SJCRH30 (cell line): ENCODE data around the gene TOR3A. TPM values are rescaled to one million over a fixed set of nuclear protein-coding genes. Genes with fewer than 3 reads are reported as not detected.

Experiments
- DNase-seq, 2 experiments: peaks; one replicate each; pipeline ENCODE4 v3.0.0-alpha.2; 2015 to 2020
- H3K27ac ChIP-seq: fragments of 250-450 bp; sonication (Bioruptor Pico); 2 replicates; pipeline ENCODE4 v1.5.1; 2020; ENCODE audit warnings: mild to moderate bottlenecking, moderate library complexity
- H3K27me3 ChIP-seq: fragments of 250-450 bp; sonication (Bioruptor Pico); 2 replicates; pipeline ENCODE4 v1.5.1; 2020; ENCODE audit warnings: mild to moderate bottlenecking, moderate library complexity
- H3K36me3 ChIP-seq: fragments of 250-450 bp; sonication (Bioruptor Pico); 2 replicates; pipeline ENCODE4 v1.5.1; 2020; ENCODE audit warnings: mild to moderate bottlenecking, moderate library complexity
- H3K4me1 ChIP-seq: fragments of 250-450 bp; sonication (Bioruptor Pico); 2 replicates; pipeline ENCODE4 v1.5.1; 2020; ENCODE audit warnings: mild to moderate bottlenecking, moderate library complexity
- H3K4me3 ChIP-seq: fragments of 250-450 bp; sonication (Bioruptor Pico); 2 replicates; pipeline ENCODE4 v1.5.1; 2020; ENCODE audit warnings: mild to moderate bottlenecking, moderate library complexity
- H3K9me3 ChIP-seq: fragments of 250-450 bp; sonication (Bioruptor Pico); replicated peaks from 2 replicates; pipeline ENCODE4 v1.5.1; 2020; ENCODE audit warnings: mild to moderate bottlenecking, moderate library complexity
- total RNA-seq: library from RNA; depleted of rRNA; stranded (reverse); fragments of >200 nt; shearing (Covaris generic); gene quantifications from 2 replicates; pipeline ENCODE4 v1.2.3, GENCODE V29; 2014

Gene TOR3A
- total RNA-seq, 1 experiment from 2014 or later = 14.6 TPM

DNA sequence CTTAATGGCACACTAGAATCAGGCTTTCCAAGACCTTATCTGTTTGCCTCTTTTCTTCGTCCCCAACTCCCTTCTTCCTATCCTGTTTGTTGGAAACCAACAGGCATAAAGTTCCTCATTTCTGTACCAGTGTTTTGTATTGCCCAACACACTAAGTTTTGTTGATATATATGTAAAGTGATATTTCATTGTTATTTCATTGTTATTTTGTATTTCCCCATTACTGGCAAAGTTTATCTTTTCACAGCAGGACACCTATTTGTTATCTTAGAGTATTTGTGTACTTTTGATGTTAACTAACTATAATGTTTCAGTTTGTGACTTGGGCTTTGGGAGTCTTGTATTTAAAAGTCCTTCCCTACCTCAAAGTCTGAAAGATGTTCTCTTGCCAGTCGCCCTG lies 29.1 kb upstream of the TOR3A start:
- peaks cover 3% of the 10 kb centered on the region; the same call in 1 of the 2 replicates for H3K9me3 ChIP-seq
- H3K4me1 ChIP-seq = no peaks in the 10 kb centered on the region
- no peak for DNase-seq
- H3K27ac ChIP-seq = no peak overlapping the region
- H3K4me3 ChIP-seq = no peak overlapping the region
- H3K27me3 ChIP-seq = no peaks in the 10 kb centered on the region
- H3K36me3 ChIP-seq = peaks cover 15% of the 10 kb centered on the region; the same call in 1 of the 2 replicates

DNA sequence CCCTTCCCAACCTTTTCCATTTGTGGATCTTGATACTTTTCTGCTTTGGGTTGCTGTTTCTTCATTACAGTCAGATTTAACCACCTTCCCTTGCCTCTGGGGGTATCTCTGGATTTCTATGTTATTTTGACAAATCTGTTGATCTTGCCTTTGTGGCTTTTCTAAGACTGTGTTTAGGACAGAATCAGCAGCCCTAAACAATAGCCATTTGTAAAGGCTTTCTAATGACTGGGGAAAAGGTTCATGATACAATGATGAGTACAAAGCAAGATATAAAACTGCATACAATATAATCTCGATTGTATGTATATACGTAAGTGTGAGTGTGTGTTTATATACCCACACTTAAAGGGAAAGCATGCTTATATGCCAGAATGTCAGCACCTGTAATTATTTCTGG lies 28.4 kb upstream of the TOR3A start:
- peaks cover 3% of the 10 kb centered on the region; the same call in 1 of the 2 replicates for H3K9me3 ChIP-seq
- no peak overlapping the region for H3K27ac ChIP-seq
- H3K36me3 ChIP-seq = peaks cover 15% of the 10 kb centered on the region; the same call in 1 of the 2 replicates
- DNase-seq = no peak
- no peak overlapping the region for H3K4me3 ChIP-seq
- H3K27me3 ChIP-seq = no peaks in the 10 kb centered on the region
- peaks cover 5% of the 10 kb centered on the region; the same call in 1 of the 2 replicates for H3K4me1 ChIP-seq

DNA sequence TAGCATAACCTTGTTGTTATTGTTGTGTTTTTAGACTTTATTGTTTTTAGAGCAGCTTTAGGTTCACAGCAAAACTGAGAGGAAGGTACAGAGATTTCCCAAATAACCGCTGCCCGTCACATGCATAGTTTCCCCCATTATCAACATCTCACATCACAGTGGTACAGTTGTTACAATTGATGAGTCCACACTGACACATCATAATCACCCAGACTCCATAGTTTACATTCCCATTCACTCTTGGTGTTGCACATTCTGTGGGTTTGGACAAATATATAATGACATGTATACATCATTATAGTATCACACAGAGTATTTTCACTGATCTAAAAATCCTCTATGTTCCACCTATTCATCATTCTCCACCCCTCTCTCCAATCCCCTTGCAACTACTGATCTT lies 25.9 kb upstream of the TOR3A start:
- peaks cover 7% of the 10 kb centered on the region; the same call in 1 of the 2 replicates for H3K4me1 ChIP-seq

DNA sequence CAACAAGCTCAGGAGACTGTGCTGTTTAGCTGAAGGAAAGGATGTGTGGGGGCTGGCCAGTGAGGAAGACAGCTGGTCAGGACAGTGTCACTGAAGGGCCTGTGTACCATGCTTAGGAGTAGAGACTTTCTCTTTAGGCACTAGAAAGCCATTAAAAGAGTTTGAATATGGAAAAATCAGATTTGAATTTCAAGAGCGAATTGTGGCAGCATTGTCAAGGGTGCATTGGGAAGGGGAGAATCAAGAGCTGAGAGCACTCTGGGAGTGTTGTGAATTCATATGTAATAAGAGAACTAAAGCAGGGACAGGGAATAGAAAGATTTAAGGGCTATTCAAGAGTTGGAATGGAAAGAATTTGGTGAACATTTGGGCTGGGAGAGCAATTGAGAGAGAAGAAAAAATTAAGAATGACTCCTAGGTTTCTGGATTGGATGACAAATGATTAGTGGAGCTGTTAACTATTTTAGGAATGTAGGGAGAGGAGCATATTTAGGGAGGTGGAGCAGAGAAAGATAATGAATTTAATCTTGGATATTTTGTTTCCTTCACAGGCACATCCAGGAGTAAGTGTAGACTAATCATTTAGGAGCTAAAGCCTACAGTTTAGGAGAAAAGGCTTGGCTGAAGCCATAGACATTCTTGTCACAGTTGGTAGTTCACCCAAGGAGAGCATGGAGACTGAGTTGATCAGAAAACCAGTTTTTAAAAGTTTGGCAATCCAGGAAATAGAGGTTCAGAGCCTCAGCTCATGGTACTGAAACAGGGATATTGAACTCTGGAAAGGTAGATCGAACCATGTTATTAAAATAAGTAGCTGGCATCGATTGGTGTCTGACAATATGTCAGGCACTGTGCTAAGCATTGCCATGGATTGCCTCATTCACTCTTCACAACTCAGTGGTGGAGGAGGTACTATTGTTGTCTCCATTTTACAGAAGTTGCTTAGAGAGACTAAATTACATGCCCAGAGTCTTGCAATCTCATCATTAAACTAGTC lies 23.1 kb upstream of the TOR3A start:
- peaks cover 13% of the 10 kb centered on the region; the same call in 1 of the 2 replicates for H3K36me3 ChIP-seq
- H3K9me3 ChIP-seq = peaks cover 3% of the 10 kb centered on the region; the same call in 1 of the 2 replicates
- no peaks in the 10 kb centered on the region for H3K27me3 ChIP-seq
- no peak for DNase-seq
- no peak overlapping the region; the same call in 1 of the 2 replicates for H3K27ac ChIP-seq
- no peak overlapping the region for H3K4me3 ChIP-seq
- peaks cover 7% of the 10 kb centered on the region; the same call in 1 of the 2 replicates for H3K4me1 ChIP-seq

More for the DNA sequence above, 25.9 kb upstream of the TOR3A start:
- DNase-seq = no peak
- Histone ChIP-seq H3K36me3 (peaks cover 11% of the 10 kb centered on the region; the same call in 1 of the 2 replicates), H3K4me3 (no peak overlapping the region), H3K27me3 (no peaks in the 10 kb centered on the region), H3K27ac (no peak overlapping the region), H3K9me3 (peaks cover 3% of the 10 kb centered on the region; the same call in 1 of the 2 replicates)

DNA sequence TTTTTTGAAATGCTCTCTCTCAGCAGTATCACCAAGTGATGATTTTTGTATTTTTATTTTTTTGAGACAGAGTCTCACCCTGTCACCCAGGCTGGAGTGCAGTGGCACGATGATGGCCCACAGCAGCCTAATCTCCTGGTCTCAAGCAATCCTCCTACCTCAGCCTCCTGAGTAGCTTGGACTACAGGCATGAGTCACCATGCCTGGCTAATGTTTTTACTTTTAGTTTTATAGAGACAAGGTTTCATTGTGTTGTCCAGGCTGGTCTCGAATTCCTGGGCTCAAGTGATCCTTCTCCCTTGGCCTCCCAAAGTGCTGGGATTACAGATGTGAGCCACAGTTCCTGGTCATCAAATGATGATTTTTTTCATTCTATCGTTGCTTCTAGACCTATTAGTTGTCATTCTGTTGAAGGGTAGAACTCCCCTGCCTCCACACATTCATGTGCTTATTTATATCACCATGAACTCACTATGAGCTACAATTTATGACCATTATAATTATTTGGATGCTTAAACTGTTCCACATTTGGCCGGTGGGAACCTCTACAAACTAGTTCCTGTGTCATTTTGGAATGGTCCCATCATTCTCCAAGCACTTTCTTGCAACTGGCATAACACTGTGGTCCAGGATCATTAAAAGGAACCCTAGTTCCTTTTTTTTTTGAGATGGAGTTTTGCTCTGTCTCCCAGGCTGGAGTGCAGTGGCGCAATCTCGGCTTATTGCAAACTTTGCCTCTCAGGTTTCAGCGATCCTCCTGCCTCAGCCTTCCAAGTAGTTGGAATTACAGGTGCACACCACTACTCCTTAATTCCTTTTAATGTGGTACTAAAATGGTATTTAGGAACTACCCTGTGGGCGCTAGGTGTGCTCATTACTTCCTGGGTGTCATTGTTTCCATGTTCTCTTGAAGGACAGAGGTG lies 20.2 kb upstream of the TOR3A start:
- no peak overlapping the region for H3K27ac ChIP-seq
- no peak for DNase-seq
- H3K27me3 ChIP-seq = no peaks in the 10 kb centered on the region
- H3K36me3 ChIP-seq = peaks cover 12% of the 10 kb centered on the region; the same call in 1 of the 2 replicates
- no peak overlapping the region for H3K4me3 ChIP-seq
- H3K4me1 ChIP-seq = peaks cover 8% of the 10 kb centered on the region; the same call in 1 of the 2 replicates
- H3K9me3 ChIP-seq = no peaks in the 10 kb centered on the region

DNA sequence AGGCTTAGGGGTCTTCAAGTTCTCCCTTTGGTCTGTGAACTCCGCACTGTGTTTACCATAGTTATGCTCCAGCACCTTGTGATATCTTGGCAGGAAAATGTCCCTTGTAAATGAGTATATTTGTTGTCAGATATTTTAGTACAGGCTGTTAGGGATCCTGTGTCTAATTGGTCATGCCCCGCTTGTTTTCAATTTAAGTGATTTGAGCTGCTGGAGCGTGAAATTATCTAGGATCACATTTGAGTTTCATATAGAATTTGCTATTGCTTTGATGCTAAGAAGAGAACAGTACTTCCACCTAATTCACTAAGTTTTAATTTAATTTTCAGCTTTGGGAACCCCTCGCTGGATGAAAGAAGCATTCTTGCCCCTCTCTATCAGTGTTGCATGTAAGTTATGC lies 15.4 kb upstream of the TOR3A start:
- Histone ChIP-seq H3K9me3 (no peaks in the 10 kb centered on the region), H3K36me3 (peaks cover 22% of the 10 kb centered on the region), H3K27me3 (no peaks in the 10 kb centered on the region), H3K4me3 (no peak overlapping the region), H3K27ac (peak overlapping the region; percentile 49), H3K4me1 (peaks cover 3% of the 10 kb centered on the region; the same call in 1 of the 2 replicates)
- peak in 1 of 2 experiments; percentile 38 for DNase-seq

DNA sequence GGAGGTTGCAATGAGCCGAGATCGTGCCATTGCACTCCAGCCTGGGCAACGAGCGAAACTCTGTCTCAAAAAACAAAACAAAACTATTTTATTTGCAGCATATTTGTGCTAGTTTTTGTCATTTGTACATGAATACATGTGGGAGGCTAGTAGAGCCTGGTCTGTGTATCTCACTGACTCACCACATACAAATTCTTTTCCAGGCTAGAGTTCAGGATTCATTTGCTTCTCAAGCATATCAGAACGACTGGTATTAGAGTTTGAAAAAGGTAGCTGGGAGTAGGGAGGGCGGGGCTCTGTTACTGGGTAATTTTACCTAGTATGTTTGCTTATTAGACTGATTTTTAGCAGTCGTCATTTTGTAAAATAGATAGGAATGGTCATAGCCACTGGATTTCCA lies 4.5 kb upstream of the TOR3A start:
- H3K27me3 ChIP-seq = no peaks in the 10 kb centered on the region
- no peak for DNase-seq
- no peaks in the 10 kb centered on the region for H3K9me3 ChIP-seq
- H3K4me3 ChIP-seq = no peak overlapping the region
- H3K36me3 ChIP-seq = no peaks in the 10 kb centered on the region
- H3K4me1 ChIP-seq = 0 out of 2 replicates have a peak, but pooled peaks cover 4% of the 10 kb centered on the region
- no peak overlapping the region for H3K27ac ChIP-seq

DNA sequence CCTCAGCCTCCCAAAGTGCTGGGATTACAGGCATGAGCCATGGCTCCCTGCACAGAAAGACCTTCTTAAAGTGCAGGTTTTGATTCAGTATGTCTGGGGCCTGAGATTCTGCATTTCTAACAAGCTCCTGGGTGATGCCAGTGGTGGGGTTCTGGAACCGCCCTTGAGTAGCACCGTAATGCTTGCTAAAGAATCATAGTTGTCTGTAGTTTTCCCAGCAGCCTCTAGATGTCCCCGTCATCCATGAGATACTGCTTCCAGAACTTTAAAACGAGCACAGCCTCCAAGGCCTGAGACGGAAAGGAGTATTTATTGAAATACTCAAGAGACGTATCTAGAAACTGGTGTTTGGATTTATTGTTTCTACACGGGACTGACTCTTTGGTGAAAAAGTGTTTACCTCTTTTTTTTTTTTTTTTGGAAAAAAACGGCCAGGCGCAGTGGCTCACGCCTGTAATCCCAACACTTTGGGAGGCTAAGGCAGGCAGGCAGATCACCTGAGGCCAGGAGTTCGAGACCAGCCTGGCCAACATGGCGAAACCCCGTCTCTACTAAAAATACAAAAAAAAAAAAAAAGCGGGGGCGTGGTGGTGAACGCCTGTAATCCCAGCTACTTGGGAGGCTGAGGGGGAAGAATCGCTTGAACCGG lies 2.6 kb upstream of the TOR3A start:
- peak; percentile 49 to 82 for DNase-seq
- Histone ChIP-seq H3K36me3 (no peaks in the 10 kb centered on the region), H3K27ac (no peak overlapping the region), H3K4me3 (no peak overlapping the region), H3K27me3 (no peaks in the 10 kb centered on the region), H3K9me3 (no peaks in the 10 kb centered on the region), H3K4me1 (0 out of 2 replicates have a peak, but pooled peaks cover 4% of the 10 kb centered on the region)

DNA sequence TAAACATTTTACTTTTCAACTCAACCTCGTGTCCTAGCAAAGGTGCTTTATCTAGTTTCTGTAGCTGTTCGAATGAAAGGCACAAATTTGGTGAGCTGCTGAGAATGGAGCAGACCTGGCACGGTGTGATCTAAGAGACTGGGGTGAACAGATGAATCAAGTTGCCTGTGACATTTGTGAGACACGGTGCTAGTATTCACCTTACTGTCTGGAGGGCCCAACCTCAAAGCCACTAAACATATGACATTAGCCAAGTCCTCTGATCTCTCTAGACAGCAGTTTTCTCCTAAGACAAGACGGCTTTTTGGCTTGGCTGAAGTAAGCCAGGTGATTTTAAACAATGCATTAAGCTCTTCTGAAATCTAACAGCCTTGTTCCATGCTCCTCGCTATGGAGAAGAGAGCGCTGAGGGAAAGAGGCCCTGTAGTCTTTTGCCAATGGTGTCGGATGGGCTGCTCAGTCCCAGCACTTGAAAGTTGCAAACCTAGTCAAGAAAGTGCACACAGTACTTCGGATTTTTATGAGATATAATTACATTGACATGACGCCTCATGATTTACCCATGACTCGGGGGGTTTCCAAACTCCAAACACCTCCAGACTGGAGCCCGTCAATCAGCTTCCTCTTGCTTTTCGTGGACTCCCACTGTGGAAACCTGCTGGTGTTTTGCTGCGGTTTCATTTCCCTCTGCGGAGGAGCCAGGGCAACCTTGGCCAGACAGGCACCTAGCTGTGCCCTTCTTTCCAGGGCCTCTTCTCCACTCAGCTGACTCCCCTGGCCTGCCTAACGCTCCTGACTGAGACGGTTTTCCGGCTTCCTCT lies 794 bp upstream of the TOR3A start:
- Histone ChIP-seq H3K4me1 (0 out of 2 replicates have a peak, but pooled peaks cover 4% of the 10 kb centered on the region), H3K4me3 (peak overlapping the region; percentile 82), H3K27me3 (no peaks in the 10 kb centered on the region), H3K9me3 (no peaks in the 10 kb centered on the region), H3K36me3 (no peaks in the 10 kb centered on the region), H3K27ac (peak overlapping the region; percentile 73; the same call in 1 of the 2 replicates)
- DNase-seq = peak in 1 of 2 experiments; percentile 16

DNA sequence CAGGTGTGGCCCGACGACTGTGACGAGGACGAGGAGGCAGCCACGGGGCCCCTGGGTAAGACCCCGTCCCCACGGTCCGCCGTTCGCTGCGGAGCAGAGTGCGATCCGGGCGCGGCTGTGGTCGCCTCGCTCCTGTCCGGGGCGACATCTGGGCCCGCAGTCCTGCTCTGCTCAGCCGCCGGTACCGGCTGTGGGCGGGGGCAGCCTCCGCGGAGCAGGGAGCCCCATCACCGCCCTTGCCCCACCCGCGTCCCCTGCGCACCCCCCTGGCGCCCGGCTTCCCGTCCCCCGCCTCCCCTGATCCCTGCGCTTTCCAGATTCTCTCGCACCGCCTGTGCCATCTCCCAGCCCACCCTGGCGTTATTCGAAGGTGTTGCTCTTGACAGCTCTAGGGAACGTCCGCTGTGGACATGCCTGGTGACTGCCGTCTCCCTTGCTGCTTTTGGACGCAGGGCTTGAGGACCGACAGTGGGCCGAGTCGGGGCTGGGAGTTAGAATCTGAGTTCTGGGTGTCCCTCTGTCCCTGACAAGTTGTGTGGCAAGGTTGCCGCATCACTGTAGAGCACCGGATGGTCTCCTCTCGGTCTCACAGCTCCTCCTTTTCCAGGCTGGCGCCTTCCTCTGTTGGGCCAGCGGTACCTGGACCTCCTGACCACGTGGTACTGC lies 596 bp downstream of the TOR3A start:
- Histone ChIP-seq H3K4me3 (peak overlapping the region; percentile 82), H3K9me3 (no peaks in the 10 kb centered on the region), H3K36me3 (no peaks in the 10 kb centered on the region), H3K4me1 (0 out of 2 replicates have a peak, but pooled peaks cover 4% of the 10 kb centered on the region), H3K27me3 (no peaks in the 10 kb centered on the region), H3K27ac (peak overlapping the region; percentile 73)
- peak; percentile 45 to 58 for DNase-seq

DNA sequence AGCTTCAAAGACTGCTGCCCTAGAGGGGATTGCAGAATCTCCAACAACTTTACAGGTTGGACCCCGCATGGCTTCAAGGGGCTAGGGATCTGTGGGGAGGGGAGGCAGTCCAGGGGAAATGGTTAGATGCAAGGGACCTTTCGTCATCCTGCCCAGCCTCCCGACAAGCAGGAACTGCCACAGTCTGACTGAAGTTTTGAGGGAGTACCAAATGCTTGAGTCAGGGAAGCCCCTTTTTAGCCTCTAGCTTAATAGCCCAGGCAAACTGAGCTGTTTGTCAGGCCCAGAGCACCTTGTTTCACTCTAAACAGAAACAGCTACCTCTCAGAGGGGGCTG lies 1.1 kb downstream of the TOR3A start:
- H3K27me3 ChIP-seq = no peaks in the 10 kb centered on the region
- H3K27ac ChIP-seq = no peak overlapping the region
- 0 out of 2 replicates have a peak, but pooled peaks cover 4% of the 10 kb centered on the region for H3K4me1 ChIP-seq
- no peaks in the 10 kb centered on the region for H3K9me3 ChIP-seq
- DNase-seq = peak; percentile 12 to 44
- H3K4me3 ChIP-seq = peak overlapping the region; percentile 82
- no peaks in the 10 kb centered on the region for H3K36me3 ChIP-seq

DNA sequence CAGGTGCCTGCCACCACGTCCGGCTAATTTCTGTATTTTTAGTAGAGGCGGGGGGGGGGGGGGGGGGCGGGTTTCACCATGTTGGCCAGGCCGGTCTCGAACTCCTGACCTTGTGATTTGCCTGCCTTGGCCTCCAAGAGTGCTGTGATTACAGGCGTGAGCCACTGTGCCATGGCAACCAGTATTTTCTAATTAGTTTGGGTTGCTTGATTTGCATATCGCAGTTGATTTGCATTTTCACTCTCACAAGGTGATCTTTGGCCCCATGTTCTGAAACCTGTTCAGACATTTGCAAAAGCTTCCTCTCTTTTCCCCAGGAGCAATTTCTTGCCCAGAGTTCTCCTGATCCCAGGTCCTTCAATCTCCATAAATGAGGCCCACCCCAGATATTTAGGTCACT lies 1.7 kb downstream of the TOR3A start:
- no peak for DNase-seq
- no peaks in the 10 kb centered on the region for H3K27me3 ChIP-seq
- H3K9me3 ChIP-seq = no peaks in the 10 kb centered on the region
- 0 out of 2 replicates have a peak, but pooled peaks cover 4% of the 10 kb centered on the region for H3K4me1 ChIP-seq
- no peak overlapping the region for H3K27ac ChIP-seq
- no peaks in the 10 kb centered on the region for H3K36me3 ChIP-seq
- no peak overlapping the region for H3K4me3 ChIP-seq

DNA sequence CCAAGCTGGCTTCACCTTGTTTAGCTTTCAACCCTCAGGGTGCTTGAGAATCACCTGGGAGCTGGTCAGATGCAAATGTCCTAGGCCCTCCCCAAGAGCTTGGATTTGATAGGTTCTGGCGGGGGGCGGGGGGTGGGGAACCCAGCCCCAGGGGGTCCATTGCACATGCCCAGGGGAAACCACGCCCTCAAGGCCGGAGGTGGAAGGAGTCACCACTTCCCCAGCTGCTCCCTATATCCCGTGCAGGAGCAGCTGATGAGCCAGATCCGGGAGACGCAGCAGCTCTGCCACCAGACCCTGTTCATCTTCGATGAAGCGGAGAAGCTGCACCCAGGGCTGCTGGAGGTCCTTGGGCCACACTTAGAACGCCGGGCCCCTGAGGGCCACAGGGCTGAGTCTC lies 5.8 kb downstream of the TOR3A start:
- DNase-seq = peak in 1 of 2 experiments; percentile 19
- H3K36me3 ChIP-seq = 0 out of 2 replicates have a peak, but pooled peaks cover 2% of the 10 kb centered on the region

More for the DNA sequence above, 5.8 kb downstream of the TOR3A start:
- no peaks in the 10 kb centered on the region for H3K27me3 ChIP-seq
- H3K4me3 ChIP-seq = no peak overlapping the region
- no peaks in the 10 kb centered on the region for H3K4me1 ChIP-seq
- no peaks in the 10 kb centered on the region for H3K9me3 ChIP-seq
- H3K27ac ChIP-seq = no peak overlapping the region
